ENCODE results near the gene ZDHHC17. TPM values are rescaled to one million over a fixed set of nuclear protein-coding genes. Genes with fewer than 3 reads are reported as not detected.

ZDHHC17 gene
- total and polyA plus RNA-seq, 4 donors: 12.0 to 139 (median 21.8) TPM

DNA sequence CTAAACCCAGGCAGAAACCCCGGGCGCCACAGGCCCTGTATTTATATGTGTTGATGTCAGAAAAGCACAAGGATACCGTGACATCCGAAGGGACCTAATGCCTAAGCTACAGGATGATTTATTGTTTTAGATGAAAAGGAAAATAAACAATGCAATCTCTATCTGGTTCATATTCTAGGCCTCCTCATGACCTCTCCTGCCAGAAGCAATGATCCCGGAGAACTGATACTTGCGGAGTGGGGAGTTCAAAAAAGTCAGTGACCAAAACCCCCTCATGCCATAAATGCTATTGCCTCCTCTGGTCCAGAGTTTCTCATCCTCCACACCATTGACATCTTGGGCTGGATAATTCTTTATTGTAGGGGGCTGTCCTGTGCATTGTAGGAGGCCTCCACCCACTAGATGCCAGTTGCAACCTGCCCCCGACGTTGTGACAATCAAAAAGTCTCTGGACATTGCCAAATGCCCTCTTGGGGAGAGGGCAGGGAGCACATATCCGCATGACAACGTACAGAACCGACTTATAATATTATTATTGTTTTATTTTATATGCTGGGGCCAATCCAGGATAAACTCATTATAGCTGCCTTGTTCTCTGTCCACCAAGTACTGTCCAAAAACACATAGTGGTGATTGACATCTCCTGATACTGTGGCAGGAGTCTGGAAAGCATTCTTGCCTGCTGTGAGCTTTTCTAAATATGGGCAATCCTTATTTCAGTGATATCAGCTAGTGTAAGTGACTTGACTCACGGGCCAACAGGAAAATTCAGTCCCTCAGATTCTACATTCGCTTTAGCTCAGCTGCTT is 116.0 kb downstream of the ZDHHC17 start:
- WGBS, 2 donors: 53 to 68% methylated on average over 13 of the region's 13 CpGs
- H3K27ac ChIP-seq (ENCODE audit: low read depth in 1 of 2, low read length in 1 of 2): peak overlapping the region; percentile 89 to 96
- peaks cover 0 to 6% (median 0%) of the 10 kb centered on the region in 4 donors for H3K9me3 ChIP-seq (ENCODE audit: control insufficient read depth in 4 of 4, insufficient read depth in 3 of 4, low read length in 3 of 4)
- DNase-seq: peak in 2 of 3 donors; percentile 58 to 61
- TF ChIP-seq, protein P1, sequence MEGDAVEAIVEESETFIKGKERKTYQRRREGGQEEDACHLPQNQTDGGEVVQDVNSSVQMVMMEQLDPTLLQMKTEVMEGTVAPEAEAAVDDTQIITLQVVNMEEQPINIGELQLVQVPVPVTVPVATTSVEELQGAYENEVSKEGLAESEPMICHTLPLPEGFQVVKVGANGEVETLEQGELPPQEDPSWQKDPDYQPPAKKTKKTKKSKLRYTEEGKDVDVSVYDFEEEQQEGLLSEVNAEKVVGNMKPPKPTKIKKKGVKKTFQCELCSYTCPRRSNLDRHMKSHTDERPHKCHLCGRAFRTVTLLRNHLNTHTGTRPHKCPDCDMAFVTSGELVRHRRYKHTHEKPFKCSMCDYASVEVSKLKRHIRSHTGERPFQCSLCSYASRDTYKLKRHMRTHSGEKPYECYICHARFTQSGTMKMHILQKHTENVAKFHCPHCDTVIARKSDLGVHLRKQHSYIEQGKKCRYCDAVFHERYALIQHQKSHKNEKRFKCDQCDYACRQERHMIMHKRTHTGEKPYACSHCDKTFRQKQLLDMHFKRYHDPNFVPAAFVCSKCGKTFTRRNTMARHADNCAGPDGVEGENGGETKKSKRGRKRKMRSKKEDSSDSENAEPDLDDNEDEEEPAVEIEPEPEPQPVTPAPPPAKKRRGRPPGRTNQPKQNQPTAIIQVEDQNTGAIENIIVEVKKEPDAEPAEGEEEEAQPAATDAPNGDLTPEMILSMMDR (IDR thresholded peaks at IDR 0.05; ENCODE audit: control extremely low read depth, extremely low read depth): no peak
- H3K36me3 ChIP-seq (ENCODE audit: control insufficient read depth in 4 of 4, insufficient read depth in 4 of 4, low read length in 4 of 4): no peaks in the 10 kb centered on the region
- peaks cover 0 to 4% (median 0%) of the 10 kb centered on the region in 3 donors for H3K27me3 ChIP-seq (ENCODE audit: control insufficient read depth in 3 of 3, insufficient read depth in 3 of 3, low read length in 2 of 3)
- peaks cover 0 to 36% (median 9%) of the 10 kb centered on the region in 5 donors for H3K4me1 ChIP-seq (ENCODE audit: control insufficient read depth in 5 of 5, insufficient read depth in 5 of 5, low read length in 5 of 5)
- no peak for ATAC-seq (ENCODE audit: insufficient read depth, low FRiP score)
- no peak overlapping the region for H3K4me3 ChIP-seq
- H3K9ac ChIP-seq (ENCODE audit: insufficient read depth in 1 of 2, low read length in 2 of 2): peak overlapping the region in 1 of 2 donors; percentile 40

DNA sequence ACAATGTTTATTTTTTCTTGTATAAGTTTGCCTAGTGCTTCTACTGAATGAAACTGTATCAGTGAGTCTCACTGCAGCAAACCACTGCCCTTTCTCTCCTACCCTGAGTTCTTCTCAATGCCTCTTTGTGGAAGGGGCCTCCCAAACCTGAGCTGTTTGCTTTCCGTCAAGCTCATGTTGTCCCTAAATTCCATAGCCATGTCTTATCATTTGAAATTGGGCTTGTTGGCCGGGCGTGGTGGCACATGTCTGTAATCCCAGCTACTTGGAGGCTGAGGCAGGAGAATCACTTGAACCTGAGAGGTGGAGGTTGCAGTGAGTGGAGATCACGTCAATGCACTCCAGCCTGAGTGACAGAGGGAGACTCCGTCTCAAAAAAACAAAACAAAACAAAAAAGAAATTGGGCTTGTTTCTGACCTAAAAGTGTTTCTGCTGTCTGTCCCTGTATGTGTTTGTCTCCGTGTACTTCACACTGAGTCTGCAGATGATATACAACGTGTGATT is 116.7 kb downstream of the ZDHHC17 start:
- peaks cover 0 to 4% (median 0%) of the 10 kb centered on the region in 3 donors for H3K27me3 ChIP-seq (ENCODE audit: control insufficient read depth in 3 of 3, insufficient read depth in 3 of 3, low read length in 2 of 3)
- no peak overlapping the region for H3K4me3 ChIP-seq
- DNase-seq (peak in 1 of 3 donors; percentile 19), ATAC-seq (ENCODE audit: insufficient read depth, low FRiP score) (no peak)
- H3K9ac ChIP-seq (ENCODE audit: insufficient read depth in 1 of 2, low read length in 2 of 2): no peak overlapping the region
- peaks cover 0 to 36% (median 9%) of the 10 kb centered on the region in 5 donors for H3K4me1 ChIP-seq (ENCODE audit: control insufficient read depth in 5 of 5, insufficient read depth in 5 of 5, low read length in 5 of 5)
- H3K27ac ChIP-seq (ENCODE audit: low read depth in 1 of 2, low read length in 1 of 2): peak overlapping the region in 1 of 2 donors; percentile 11
- no peaks in the 10 kb centered on the region for H3K36me3 ChIP-seq (ENCODE audit: control insufficient read depth in 4 of 4, insufficient read depth in 4 of 4, low read length in 4 of 4)
- TF ChIP-seq, protein P1 (IDR thresholded peaks at IDR 0.05; ENCODE audit: control extremely low read depth, extremely low read depth): no peak
- peaks cover 0 to 6% (median 0%) of the 10 kb centered on the region in 4 donors for H3K9me3 ChIP-seq (ENCODE audit: control insufficient read depth in 4 of 4, insufficient read depth in 3 of 4, low read length in 3 of 4)
- 85 to 91% methylated on average over 7 of the region's 7 CpGs for WGBS, 2 donors

DNA sequence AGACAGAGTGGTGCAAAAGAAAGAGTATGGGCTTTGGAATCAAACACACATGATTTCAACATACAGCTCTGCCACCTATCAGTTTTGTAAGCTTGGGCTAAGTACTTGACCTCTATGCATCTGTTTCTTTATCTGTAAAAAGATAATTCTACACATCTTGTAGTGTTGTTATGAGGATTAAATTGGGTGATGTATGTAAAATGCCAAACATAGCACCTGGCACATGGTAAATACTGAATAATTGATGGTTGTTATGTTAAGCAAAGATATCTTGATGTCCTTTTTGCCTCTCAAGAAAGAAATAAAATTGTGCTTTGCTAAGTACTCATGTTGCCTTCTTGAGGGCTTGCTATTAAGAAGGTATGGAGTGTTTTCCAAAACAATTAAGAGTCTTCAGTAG is 117.2 kb downstream of the ZDHHC17 start:
- Histone ChIP-seq H3K27ac (ENCODE audit: low read depth in 1 of 2, low read length in 1 of 2) (no peak overlapping the region), H3K27me3 (ENCODE audit: control insufficient read depth in 3 of 3, insufficient read depth in 3 of 3, low read length in 2 of 3) (peaks cover 0 to 4% (median 0%) of the 10 kb centered on the region in 3 donors), H3K9ac (ENCODE audit: insufficient read depth in 1 of 2, low read length in 2 of 2) (no peak overlapping the region), H3K4me1 (ENCODE audit: control insufficient read depth in 5 of 5, insufficient read depth in 5 of 5, low read length in 5 of 5) (peaks cover 0 to 36% (median 9%) of the 10 kb centered on the region in 5 donors), H3K4me3 (no peak overlapping the region), H3K36me3 (ENCODE audit: control insufficient read depth in 4 of 4, insufficient read depth in 4 of 4, low read length in 4 of 4) (no peaks in the 10 kb centered on the region), H3K9me3 (ENCODE audit: control insufficient read depth in 4 of 4, insufficient read depth in 3 of 4, low read length in 3 of 4) (peaks cover 0 to 6% (median 0%) of the 10 kb centered on the region in 4 donors)
- ATAC-seq (ENCODE audit: insufficient read depth, low FRiP score): no peak
- peak in 2 of 3 donors; percentile 70 to 76 for DNase-seq
- TF ChIP-seq, protein P1 (IDR thresholded peaks at IDR 0.05; ENCODE audit: control extremely low read depth, extremely low read depth): no peak

Measured in lung (tissue), 12 donors.